ENCODE measurements around the gene TMEM243.

Gene TMEM243

DNA sequence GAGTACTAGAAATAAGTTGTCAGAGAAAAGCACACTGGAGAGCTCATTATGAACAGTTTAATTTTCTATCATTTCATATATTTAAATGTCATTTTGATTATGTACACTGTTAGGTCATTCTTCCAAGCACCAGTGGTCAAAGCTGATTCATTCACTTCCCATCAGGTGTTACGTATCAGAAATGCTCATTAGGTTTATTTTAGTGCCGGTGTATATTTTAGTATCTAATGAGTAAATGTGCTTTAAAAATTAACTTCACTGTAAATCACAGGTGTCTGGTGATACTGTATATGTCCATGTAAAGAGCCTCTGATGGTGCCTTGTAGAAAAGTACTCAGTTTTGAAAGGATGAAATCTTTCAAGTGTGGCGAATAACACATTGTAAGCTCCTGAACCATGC lies 63.7 kb downstream of the TMEM243 start:
- DNase-seq (ENCODE audit: low read depth), result no peak

- DNase-seq (ENCODE audit: low read depth), result no peak
Measured at GRCh38 chr7:87154569-87154968, 65.0 kb downstream of the TMEM243 start.

- DNase-seq (ENCODE audit: low read depth), result no peak
Measured at GRCh38 chr7:87154166-87154565, 65.4 kb downstream of the TMEM243 start.

- DNase-seq (ENCODE audit: low read depth), result no peak
Measured at GRCh38 chr7:87152897-87153641, 66.5 kb downstream of the TMEM243 start.

GRCh38 chr7:87152112-87152896 lies 67.2 kb downstream of the TMEM243 start, which contains the start of gene DMTF1:
Gene DMTF1, plus strand, starts transcription at chr7:87152453. Its CDS starts 12,489 bp downstream, at chr7:87164942.
- DNase-seq (ENCODE audit: low read depth), result peak; percentile 82

- DNase-seq (ENCODE audit: low read depth), result no peak
Measured at GRCh38 chr7:87151729-87152111, 67.8 kb downstream of the TMEM243 start.

- no peak for DNase-seq (ENCODE audit: low read depth)
Measured at GRCh38 chr7:87151002-87151728, 68.4 kb downstream of the TMEM243 start.

- DNase-seq (ENCODE audit: low read depth), result no peak
Measured at GRCh38 chr7:87148332-87148955, 71.1 kb downstream of the TMEM243 start.

- no peak for DNase-seq (ENCODE audit: low read depth)
Measured at GRCh38 chr7:87147500-87147899, 72.0 kb downstream of the TMEM243 start.

DNA sequence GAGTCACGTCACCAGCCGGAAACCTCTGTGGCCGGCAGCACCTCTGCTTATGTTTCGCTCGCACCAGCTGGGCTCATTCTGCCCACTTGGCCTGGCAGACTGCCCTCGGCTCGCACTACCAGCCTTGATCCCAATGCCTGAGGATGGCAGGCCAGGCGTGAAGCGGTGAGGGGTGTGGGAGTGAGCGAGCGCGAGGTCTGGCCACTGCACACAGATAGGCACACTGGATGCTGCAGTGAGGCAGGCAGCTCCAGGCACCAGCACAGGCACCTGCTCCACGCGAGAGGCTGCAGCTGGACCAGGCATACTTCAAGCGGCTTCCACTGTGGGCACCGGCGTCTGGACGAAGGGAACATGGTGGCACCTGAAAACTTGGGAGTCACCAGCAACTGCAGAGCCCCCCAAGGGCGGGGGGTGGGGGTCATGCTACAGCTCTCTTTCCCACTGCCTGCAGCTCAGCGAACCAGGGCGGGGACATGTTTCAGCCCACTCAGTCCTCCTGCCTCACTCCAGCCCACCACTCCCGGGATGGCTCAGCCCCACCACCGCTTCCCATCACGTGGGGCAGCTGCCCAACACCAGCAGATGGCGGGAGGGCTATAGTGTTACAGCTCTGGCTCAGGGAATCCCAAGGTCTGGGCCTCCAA lies 72.7 kb downstream of the TMEM243 start:
- no peak for DNase-seq (ENCODE audit: low read depth)
